Glomerular visceral epithelial cell (primary cell): ENCODE data around the gene OCEL1.
"Not testable (repeated sequence)": the region's sequence is repeated elsewhere in the genome, so short reads cannot be mapped to it uniquely, and the experiment has no call there.

Source experiments
- DNase-seq: peaks from one replicate; pipeline ENCODE4 v3.0.0-alpha.2; 2016; ENCODE audit errors: extremely low spot score

The OCEL1 gene

DNA sequence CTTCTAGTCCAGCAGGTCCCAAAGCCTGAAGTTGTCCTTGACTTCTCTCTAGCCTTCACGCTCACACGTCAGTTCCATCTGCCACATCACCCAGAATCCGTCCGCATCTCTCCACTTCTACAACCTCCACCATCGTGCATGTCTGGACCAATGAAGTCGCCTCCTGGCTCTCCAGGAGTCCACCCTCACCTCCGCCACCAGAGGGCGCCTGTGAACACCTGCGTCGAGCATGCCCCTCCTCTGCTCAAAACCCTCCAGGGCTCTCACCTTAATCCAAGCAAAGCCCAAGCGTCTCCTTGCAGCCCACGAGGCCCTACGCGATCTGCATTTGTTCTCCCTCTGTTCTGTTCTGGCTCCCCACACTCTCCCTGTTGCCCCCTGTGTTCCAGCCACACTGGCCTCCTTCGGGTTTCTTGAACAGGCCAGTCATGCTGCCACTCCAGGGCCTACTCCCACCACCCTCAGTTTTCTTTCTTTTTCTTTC is 34.9 kb downstream of the OCEL1 start:
- DNase-seq: peak; percentile 82

DNA sequence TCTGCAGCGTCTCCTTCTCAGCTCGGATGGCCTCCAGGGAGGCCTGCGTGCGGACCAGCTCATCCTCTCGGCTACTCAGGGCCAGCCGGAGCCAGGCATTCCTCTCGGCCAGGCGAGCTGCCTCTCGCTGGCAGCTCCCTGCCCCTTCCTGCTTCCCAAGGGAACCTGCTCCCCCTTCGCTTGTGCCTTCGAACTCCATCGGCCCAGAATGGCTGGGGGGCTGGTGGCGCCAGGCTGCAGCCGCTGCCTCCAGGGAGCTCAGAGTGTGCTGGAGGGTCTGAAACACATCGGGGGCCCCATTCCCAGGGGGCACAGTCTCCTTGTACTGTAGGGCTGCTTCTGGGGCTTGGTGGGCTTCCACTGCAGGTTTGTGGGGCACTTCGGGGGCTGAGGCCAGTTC is 36.5 kb downstream of the OCEL1 start:
- no peak for DNase-seq

GRCh38 chr19:17263712-17264640 is 38.0 kb downstream of the OCEL1 start:
- no peak for DNase-seq

DNA sequence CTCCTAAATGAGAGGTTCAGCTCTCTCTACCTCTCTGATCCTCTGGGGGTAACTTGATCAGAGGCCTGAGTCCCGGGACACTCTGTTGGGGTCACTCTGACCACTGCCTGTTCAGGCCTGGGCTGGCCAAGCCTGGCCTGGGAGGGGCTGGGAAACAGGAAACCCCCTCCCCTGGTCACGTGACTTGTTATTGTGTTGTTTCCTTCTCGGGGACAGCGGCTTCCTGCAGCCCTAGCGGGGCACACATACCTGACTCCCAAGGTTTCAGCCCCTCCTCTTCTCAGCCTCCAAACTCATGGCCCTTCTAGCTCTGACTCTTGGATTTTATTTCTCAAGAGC is 38.6 kb downstream of the OCEL1 start, which contains the start of gene USHBP1:
Gene USHBP1 (minus strand): TSS at position 105 of the 339 bp plus-strand sequence. CDS start 446 bp downstream, outside the sequence.
- DNase-seq: no peak

GRCh38 chr19:17266026-17266425 is 40.0 kb downstream of the OCEL1 start:
- no peak for DNase-seq

GRCh38 chr19:17266589-17266974 is 40.6 kb downstream of the OCEL1 start:
- DNase-seq: no peak

GRCh38 chr19:17266975-17267788 is 41.2 kb downstream of the OCEL1 start, which contains the start of gene BABAM1:
TSS of gene BABAM1 (plus strand) at chr19:17267443. CDS start at chr19:17268807, 1,364 bp downstream.
- peak; percentile 99 for DNase-seq

DNA sequence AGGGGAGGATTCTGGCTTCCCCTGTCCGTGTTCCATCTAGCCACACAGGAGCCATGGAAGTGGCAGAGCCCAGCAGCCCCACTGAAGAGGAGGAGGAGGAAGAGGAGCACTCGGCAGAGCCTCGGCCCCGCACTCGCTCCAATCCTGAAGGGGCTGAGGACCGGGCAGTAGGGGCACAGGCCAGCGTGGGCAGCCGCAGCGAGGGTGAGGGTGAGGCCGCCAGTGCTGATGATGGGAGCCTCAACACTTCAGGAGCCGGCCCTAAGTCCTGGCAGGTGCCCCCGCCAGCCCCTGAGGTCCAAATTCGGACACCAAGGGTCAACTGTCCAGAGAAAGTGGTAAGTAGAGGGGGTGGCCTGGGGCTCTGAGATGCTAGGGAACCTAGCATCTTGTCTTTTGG is 42.7 kb downstream of the OCEL1 start:
- no peak for DNase-seq

GRCh38 chr19:17274892-17275291 is 48.9 kb downstream of the OCEL1 start:
- DNase-seq: not testable (repeated sequence)

DNA sequence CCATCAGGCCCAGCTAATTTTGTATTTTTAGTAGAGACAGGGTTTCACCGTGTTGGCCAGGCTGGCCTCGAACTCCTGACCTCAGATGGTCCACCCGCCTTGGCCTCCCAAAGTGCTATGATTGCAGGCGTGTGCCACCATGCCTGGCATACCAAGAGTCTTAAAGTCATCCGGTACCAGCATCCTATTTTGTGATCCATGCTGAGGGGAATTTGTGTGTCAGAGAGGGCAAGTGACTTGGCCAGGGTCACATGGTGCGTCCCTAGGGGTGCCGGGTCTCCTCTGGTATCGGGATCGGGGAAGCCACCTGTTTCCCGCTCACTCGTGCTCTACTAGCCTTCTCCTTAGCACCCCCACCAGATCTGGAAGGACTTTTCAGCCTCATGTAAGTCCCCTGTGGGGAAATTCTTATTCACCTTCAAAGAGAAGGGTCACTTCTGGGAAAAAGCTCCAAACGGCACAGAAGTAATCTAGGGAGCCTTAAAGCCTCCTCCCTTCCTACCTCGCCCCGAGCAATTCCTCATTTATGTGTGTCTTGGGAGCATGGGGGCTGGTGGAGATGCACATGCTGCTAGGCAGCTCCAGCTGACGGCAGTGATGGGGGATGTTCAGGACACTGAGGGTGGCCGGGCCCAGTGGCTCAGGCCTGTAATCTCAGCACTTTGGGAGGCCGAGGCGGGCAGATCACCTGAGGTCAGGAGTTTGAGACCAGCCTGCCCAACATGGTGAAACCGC is 49.6 kb downstream of the OCEL1 start:
- DNase-seq: no peak
